MM.1S (cell line): ENCODE measurements around the gene TMEM135.

Experiments used
- EZH2 ChIP-seq: fragments of 300-600 bp; sonication (generic); optimal IDR thresholded peaks from 2 replicates; pipeline ENCODE3; 2017; ENCODE audit warnings: low read depth, mild to moderate bottlenecking, antibody characterized with exemption, low read length, mixed read lengths
- EZH2phosphoT487 ChIP-seq: fragments of 300-600 bp; sonication (generic); IDR thresholded peaks from 2 replicates; pipeline ENCODE4 v1.6.1; 2018; ENCODE audit warnings: antibody characterized with exemption, low read length
- TF ChIP-seq, protein P1 (sequence below): fragments of 300-600 bp; sonication (generic); IDR thresholded peaks from 2 replicates; pipeline ENCODE4 v1.5.1; 2016; ENCODE audit warnings: antibody characterized with exemption, low read length, mixed read lengths

DNA sequence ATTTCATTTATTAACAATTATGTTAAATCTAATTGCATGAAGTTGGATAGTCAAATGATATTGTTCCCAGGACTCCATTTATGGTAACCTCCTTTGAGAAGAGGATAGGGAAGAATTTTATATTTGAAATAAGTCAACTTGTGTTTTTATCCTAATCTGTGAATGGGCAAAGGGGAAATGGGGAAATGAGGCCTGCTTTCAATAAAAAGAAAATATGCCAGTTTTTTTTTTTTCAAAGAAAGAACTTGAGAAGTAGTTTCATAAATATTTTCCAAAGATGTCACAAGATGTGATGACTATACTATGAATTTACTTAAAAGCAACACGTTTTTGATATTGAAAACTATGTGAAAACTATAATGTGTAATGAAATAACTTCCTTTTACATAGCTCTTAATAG is 201.8 kb downstream of the TMEM135 start:
- TF ChIP-seq EZH2 (no peak), EZH2phosphoT487 (no peak)
- TF ChIP-seq, protein P1, sequence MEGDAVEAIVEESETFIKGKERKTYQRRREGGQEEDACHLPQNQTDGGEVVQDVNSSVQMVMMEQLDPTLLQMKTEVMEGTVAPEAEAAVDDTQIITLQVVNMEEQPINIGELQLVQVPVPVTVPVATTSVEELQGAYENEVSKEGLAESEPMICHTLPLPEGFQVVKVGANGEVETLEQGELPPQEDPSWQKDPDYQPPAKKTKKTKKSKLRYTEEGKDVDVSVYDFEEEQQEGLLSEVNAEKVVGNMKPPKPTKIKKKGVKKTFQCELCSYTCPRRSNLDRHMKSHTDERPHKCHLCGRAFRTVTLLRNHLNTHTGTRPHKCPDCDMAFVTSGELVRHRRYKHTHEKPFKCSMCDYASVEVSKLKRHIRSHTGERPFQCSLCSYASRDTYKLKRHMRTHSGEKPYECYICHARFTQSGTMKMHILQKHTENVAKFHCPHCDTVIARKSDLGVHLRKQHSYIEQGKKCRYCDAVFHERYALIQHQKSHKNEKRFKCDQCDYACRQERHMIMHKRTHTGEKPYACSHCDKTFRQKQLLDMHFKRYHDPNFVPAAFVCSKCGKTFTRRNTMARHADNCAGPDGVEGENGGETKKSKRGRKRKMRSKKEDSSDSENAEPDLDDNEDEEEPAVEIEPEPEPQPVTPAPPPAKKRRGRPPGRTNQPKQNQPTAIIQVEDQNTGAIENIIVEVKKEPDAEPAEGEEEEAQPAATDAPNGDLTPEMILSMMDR: no peak
